HepG2 (cell line): Measurements from ENCODE around the gene GBGT1. TPM values are rescaled to one million over a fixed set of nuclear protein-coding genes. Genes with fewer than 3 reads are reported as not detected.

Source experiments
- ATAC-seq: fragments of 200-7000 bp; cut with Tn5 transposase; 3 replicates; pipeline ENCODE4 v1.9.1; 2020; ENCODE audit warnings: mild to moderate bottlenecking, moderate library complexity
- BruUV-seq: library from RNA; stranded (reverse); fragments of 400-500 nt; replicated peaks from 2 replicates; lab custom pipeline; 2021; lab: Mats Ljungman, UMichigan
- CTCF ChIA-PET: fragments of 300-600 bp; formaldehyde crosslinking; extraction: SDS; loops from one replicate; lab custom pipeline; 2021; ENCODE audit warnings: low total read pairs, inconsistent platforms, low intra/inter-chr PET ratio; lab: Yijun Ruan, JAX
- POLR2A ChIA-PET: fragments of 350-600 bp; sonication (Branson Sonifier 250); formaldehyde crosslinking; loops from one replicate; lab custom pipeline; 2020; ENCODE audit warnings: antibody characterized with exemption, inconsistent platforms; lab: Yijun Ruan, JAX
- DNase-seq: peaks from one replicate; pipeline ENCODE4 v3.0.0-alpha.2; 2015; ENCODE audit warnings: low spot score
- FAIRE-seq: peaks from 3 replicates; lab custom pipeline; 2011; peaks lifted over from hg19 to GRCh38; lab: Jason Lieb, UNC
- H2AFZ ChIP-seq: one replicate; pipeline ENCODE4 v1.6.1; 2011; ENCODE audit warnings: low read length, inconsistent platforms
- H3K27ac ChIP-seq: fragments of 300-600 bp; 3 replicates; pipeline ENCODE4 v1.8.0; 2011; ENCODE audit warnings: mixed run types, mild to moderate bottlenecking, mixed read lengths, low read length, inconsistent platforms; ENCODE audit not compliant: insufficient read depth; ENCODE audit errors: extremely low read length
- H3K27me3 ChIP-seq, 2 experiments: fragments of 200-600 bp in 1 of 2; 2 replicates in 1 of 2; 3 replicates in 1 of 2; pipeline versions ENCODE4 v1.6.0 to v1.8.0; 2011; ENCODE audit warnings: low read length in 2 of 2, mild to moderate bottlenecking in 2 of 2, moderate library complexity in 2 of 2, inconsistent platforms in 1 of 2; ENCODE audit not compliant: insufficient read depth in 2 of 2, control insufficient read depth in 1 of 2
- H3K36me3 ChIP-seq, 2 experiments: fragments of 200-600 bp in 1 of 2; replicated peaks in 1 of 2; 2 replicates in 1 of 2; 3 replicates in 1 of 2; pipeline versions ENCODE4 v1.5.1 to v1.8.0; 2011; ENCODE audit warnings: low read length in 2 of 2, inconsistent platforms in 1 of 2; ENCODE audit not compliant: insufficient read depth in 2 of 2, control insufficient read depth in 1 of 2
- H3K4me1 ChIP-seq: 2 replicates; pipeline ENCODE4 v1.5.1; 2012; ENCODE audit warnings: low read length, inconsistent platforms; ENCODE audit not compliant: insufficient read depth
- H3K4me2 ChIP-seq: 2 replicates; pipeline ENCODE4 v1.6.0; 2011; ENCODE audit warnings: low read depth, low read length, inconsistent platforms
- H3K4me3 ChIP-seq, 3 experiments: fragments of 200-600 bp in 1 of 3; sonication (generic), shearing (Covaris generic) in 1 of 3; replicated peaks in 1 of 3; 2 replicates each; pipeline ENCODE4 v1.5.1; 2011 to 2016; ENCODE audit warnings: low read length in 3 of 3, inconsistent platforms in 2 of 3, low read depth in 2 of 3, mild to moderate bottlenecking in 2 of 3, control low read depth in 1 of 3, mixed read lengths in 1 of 3; ENCODE audit not compliant: insufficient read depth in 1 of 3
- H3K79me2 ChIP-seq: one replicate; pipeline ENCODE4 v1.6.1; 2011; ENCODE audit warnings: low read length, inconsistent platforms; ENCODE audit not compliant: insufficient read depth
- H3K9ac ChIP-seq: 2 replicates; pipeline ENCODE4 v1.6.0; 2011; ENCODE audit warnings: mild to moderate bottlenecking, low read depth, low read length, inconsistent platforms; ENCODE audit not compliant: insufficient read depth
- H3K9me3 ChIP-seq: 2 replicates; pipeline ENCODE4 v1.5.1; 2012; ENCODE audit warnings: mild to moderate bottlenecking, low read length
- H4K20me1 ChIP-seq: 2 replicates; pipeline ENCODE4 v1.6.0; 2011; ENCODE audit warnings: inconsistent platforms, mild to moderate bottlenecking, low read length, moderate library complexity; ENCODE audit not compliant: insufficient read depth
- ARHGAP35 ChIP-seq: sonication (generic); formaldehyde crosslinking; IDR thresholded peaks from 2 replicates; pipeline ENCODE4 v1.9.0; 2022; ENCODE audit warnings: mild to moderate bottlenecking, inconsistent platforms, moderate library complexity, missing genetic modification reagents, borderline replicate concordance
- GTF2F1 ChIP-seq: fragments of 150-350 bp; IDR thresholded peaks from 2 replicates; pipeline ENCODE4 v1.6.1; 2014; ENCODE audit warnings: low read length
- KDM3A ChIP-seq: IDR thresholded peaks from 2 replicates; pipeline ENCODE4 v1.6.1; 2018; ENCODE audit warnings: low read depth, missing compliant biosample characterization
- MIER3 ChIP-seq: IDR thresholded peaks from 2 replicates; pipeline ENCODE4 v1.6.1; 2016; ENCODE audit warnings: missing compliant biosample characterization, borderline replicate concordance
- RBAK ChIP-seq: sonication (generic); formaldehyde crosslinking; IDR thresholded peaks from 2 replicates; pipeline ENCODE4 v1.5.1; 2020; ENCODE audit warnings: mild to moderate bottlenecking, missing genetic modification reagents
- RBM39 ChIP-seq: fragments of 200-400 bp; formaldehyde crosslinking; IDR thresholded peaks from one replicate; pipeline ENCODE4 v1.6.1; 2018; ENCODE audit warnings: antibody characterized with exemption, mild to moderate bottlenecking, low read depth, low read length; ENCODE audit not compliant: poor library complexity, severe bottlenecking
- ZBTB7A ChIP-seq: sonication (generic); formaldehyde crosslinking; IDR thresholded peaks from 2 replicates; pipeline ENCODE4 v1.8.0; 2022; ENCODE audit warnings: mild to moderate bottlenecking, missing genetic modification reagents
- ZEB1 ChIP-seq: IDR thresholded peaks from 2 replicates; pipeline ENCODE4 v1.6.1; 2012; ENCODE audit warnings: mild to moderate bottlenecking, low read depth, inconsistent platforms; ENCODE audit not compliant: insufficient replicate concordance
- ZFP37 ChIP-seq: sonication (generic); formaldehyde crosslinking; IDR thresholded peaks from 2 replicates; pipeline ENCODE4 v1.4.0; 2020; ENCODE audit warnings: missing genetic modification reagents, borderline replicate concordance
- ZNF20 ChIP-seq: sonication (generic); formaldehyde crosslinking; IDR thresholded peaks from 2 replicates; pipeline ENCODE4 v1.4.0; 2020; ENCODE audit warnings: mild to moderate bottlenecking, moderate library complexity, missing genetic modification reagents
- ZNF773 ChIP-seq: sonication (generic); formaldehyde crosslinking; IDR thresholded peaks from 2 replicates; pipeline ENCODE4 v1.4.0; 2020; ENCODE audit warnings: missing genetic modification reagents, borderline replicate concordance
- ZNF775 ChIP-seq: sonication (generic); formaldehyde crosslinking; IDR thresholded peaks from 2 replicates; pipeline ENCODE4 v1.4.0; 2020; ENCODE audit warnings: missing genetic modification reagents, mild to moderate bottlenecking, moderate library complexity, borderline replicate concordance
- WGBS: methylation state at CpG from one replicate; pipeline ENCODE4 v1.1.6; 2017; ENCODE audit warnings: low lambda C conversion rate; 5-methylcytosine and 5-hydroxymethylcytosine counted together
- in situ Hi-C: cut with HindIII; loops from 2 replicates; pipeline ENCODE4 v1.10.0; 2017; ENCODE audit warnings: low pct_unique_long_range_greater_than_20kb; ENCODE audit not compliant: extremely low pct_ligation_motif_present
- intact Hi-C: fragments of 100-400 bp; cut with micrococcal nuclease; formaldehyde crosslinking; loops from one replicate; pipeline ENCODE4 v1.10.0; 2022; ENCODE audit not compliant: unreplicated experiment
- polyA plus RNA-seq, 8 experiments: library from polyadenylated mRNA; depleted of rRNA in 3 of 8; stranded (reverse) in 7 of 8; unstranded in 1 of 8; fragments of >200 nt; fragmentation: Illumina TruSeq in 4 of 8; extraction: Trizol in 4 of 8; gene quantifications; 2 replicates each; pipeline versions ENCODE4 v1.2.1 to v1.2.3, GENCODE V29; 2011 to 2016; ENCODE audit warnings: low read depth in 4 of 8, missing spikeins in 1 of 8, mixed read lengths in 1 of 8; ENCODE audit not compliant: insufficient read depth in 1 of 8
- total RNA-seq, 5 experiments: library from RNA; depleted of rRNA; stranded (reverse); fragments of >200 nt; fragmentation: Illumina TruSeq; extraction: Trizol; gene quantifications; 2 replicates each; pipeline ENCODE4 v1.2.3, GENCODE V29; 2016; ENCODE audit warnings: low read depth in 1 of 5
- TF ChIP-seq, protein P1 (sequence below): IDR thresholded peaks from 2 replicates; pipeline ENCODE4 v1.6.1; 2016
- TF ChIP-seq, protein P2 (sequence below): sonication (generic); formaldehyde crosslinking; conservative IDR thresholded peaks from 2 replicates; pipeline ENCODE4 v1.4.0; 2020; ENCODE audit warnings: missing genetic modification reagents
- TF ChIP-seq, protein P3 (sequence below): IDR thresholded peaks from 2 replicates; pipeline ENCODE4 v1.6.1; 2016; ENCODE audit warnings: low read depth

GBGT1 gene
- total and polyA plus RNA-seq, 2 of the 13 experiments (the other 11 are each of a cell fraction or from before 2014, with no cell fraction given), result not detected

DNA sequence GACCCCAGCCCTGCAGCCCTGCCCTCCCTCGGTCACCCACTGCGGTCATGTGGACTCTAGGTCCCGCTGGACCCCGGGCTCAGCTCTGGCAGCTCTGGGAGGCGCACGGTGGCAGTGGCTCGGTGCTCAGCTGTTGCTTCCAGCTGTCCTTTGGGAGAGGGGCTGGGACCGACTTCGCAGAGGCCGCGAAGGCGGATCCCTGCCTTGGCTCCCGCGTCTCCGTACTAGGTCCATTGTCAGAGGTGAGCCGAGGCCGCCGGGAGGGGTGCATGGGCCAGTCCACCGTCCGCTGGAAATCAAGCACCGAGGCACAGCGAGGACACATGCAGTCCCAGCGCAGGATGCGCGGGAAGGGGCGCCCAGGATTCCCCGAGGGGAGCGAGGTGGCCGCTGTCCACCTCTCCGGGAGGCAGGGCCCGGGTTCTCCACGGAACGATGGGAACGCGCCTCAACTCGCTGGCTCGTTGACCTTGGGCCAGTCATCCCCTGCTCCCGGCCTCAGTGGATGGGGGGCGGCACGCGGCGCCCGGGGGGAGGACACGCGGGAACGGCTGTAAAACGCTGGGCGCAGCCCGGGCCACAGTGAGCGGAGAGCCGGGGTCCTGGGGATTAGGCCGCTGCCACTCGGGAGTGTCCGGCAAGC, 732 bp downstream of the GBGT1 start:
- Histone ChIP-seq H3K79me2 (no peaks in the 10 kb centered on the region), H3K27ac (no peak overlapping the region), H3K9ac (no peak overlapping the region), H2AFZ (no peak overlapping the region), H3K36me3 (no peaks in the 10 kb centered on the region)
- in situ Hi-C loops (no loop called here), intact Hi-C loops (no loop called here)
- CTCF ChIA-PET, result no interaction called here
- FAIRE-seq (no peak), ATAC-seq (no peak)
- TF ChIP-seq ARHGAP35 (no peak), KDM3A (no peak), ZNF20 (no peak)
- TF ChIP-seq, all 625 proteins: peak for 0
- no peaks in the 10 kb centered on the region for H4K20me1 ChIP-seq
- BruUV-seq, result no TSS peak
- POLR2A ChIA-PET, result no interaction called here
- H3K4me1 ChIP-seq, result no peaks in the 10 kb centered on the region
- 47% methylated on average over 16 of the region's 54 CpGs for WGBS
- no peak overlapping the region for H3K4me2 ChIP-seq
- H3K9me3 ChIP-seq, result no peaks in the 10 kb centered on the region
- no peak overlapping the region for H3K4me3 ChIP-seq
- DNase-seq, result no peak
- peaks cover 0 to 14% of the 10 kb centered on the region in 2 experiments; a peak in 3 of 5 replicates for H3K27me3 ChIP-seq

DNA sequence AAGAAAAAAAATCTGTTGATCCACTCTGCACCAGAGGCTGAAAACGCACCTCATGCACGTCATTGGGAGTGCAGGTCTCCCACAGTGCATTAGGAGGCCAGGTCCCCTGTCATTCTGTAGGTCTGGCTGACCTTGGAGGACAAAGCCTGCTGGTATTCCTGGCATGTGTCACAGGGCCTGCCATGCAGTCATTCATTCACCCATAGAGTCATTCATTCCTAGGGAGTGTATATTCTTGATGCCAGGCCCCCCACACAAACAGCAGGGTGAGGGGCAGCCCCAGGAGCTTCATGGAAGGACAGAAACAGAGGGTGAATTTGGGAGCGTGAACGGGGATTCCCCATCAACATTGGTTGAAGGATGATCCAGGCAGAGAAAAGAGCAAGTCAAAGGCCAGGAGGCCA, 2.2 kb downstream of the GBGT1 start:
- CTCF ChIA-PET, result interaction anchor here (0.8 to 1.9 kb wide), 2 partner anchors 14 to 59 kb away, joined by 3 to 5 read pairs; no protein-coding TSS in a partner anchor
- TF ChIP-seq RBAK (CRISPR knock-in tag) (no peak), ZNF773 (no peak), MIER3 (CRISPR knock-in tag) (no peak), ZNF775 (no peak), GTF2F1 (no peak), RBM39 (no peak), ZEB1 (no peak), ZBTB7A (no peak), ZFP37 (no peak)
- TF ChIP-seq, protein P1, sequence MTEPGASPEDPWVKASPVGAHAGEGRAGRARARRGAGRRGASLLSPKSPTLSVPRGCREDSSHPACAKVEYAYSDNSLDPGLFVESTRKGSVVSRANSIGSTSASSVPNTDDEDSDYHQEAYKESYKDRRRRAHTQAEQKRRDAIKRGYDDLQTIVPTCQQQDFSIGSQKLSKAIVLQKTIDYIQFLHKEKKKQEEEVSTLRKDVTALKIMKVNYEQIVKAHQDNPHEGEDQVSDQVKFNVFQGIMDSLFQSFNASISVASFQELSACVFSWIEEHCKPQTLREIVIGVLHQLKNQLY (CRISPR knock-in tag), result no peak
- TF ChIP-seq, protein P2, sequence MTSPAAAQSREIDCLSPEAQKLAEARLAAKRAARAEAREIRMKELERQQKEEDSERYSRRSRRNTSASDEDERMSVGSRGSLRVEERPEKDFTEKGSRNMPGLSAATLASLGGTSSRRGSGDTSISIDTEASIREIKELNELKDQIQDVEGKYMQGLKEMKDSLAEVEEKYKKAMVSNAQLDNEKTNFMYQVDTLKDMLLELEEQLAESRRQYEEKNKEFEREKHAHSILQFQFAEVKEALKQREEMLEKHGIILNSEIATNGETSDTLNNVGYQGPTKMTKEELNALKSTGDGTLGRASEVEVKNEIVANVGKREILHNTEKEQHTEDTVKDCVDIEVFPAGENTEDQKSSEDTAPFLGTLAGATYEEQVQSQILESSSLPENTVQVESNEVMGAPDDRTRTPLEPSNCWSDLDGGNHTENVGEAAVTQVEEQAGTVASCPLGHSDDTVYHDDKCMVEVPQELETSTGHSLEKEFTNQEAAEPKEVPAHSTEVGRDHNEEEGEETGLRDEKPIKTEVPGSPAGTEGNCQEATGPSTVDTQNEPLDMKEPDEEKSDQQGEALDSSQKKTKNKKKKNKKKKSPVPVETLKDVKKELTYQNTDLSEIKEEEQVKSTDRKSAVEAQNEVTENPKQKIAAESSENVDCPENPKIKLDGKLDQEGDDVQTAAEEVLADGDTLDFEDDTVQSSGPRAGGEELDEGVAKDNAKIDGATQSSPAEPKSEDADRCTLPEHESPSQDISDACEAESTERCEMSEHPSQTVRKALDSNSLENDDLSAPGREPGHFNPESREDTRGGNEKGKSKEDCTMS (CRISPR knock-in tag), result no peak
- TF ChIP-seq, protein P3, sequence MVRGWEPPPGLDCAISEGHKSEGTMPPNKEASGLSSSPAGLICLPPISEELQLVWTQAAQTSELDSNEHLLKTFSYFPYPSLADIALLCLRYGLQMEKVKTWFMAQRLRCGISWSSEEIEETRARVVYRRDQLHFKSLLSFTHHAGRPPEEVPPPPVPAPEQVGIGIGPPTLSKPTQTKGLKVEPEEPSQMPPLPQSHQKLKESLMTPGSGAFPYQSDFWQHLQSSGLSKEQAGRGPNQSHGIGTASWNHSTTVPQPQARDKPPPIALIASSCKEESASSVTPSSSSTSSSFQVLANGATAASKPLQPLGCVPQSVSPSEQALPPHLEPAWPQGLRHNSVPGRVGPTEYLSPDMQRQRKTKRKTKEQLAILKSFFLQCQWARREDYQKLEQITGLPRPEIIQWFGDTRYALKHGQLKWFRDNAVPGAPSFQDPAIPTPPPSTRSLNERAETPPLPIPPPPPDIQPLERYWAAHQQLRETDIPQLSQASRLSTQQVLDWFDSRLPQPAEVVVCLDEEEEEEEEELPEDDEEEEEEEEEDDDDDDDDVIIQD (CRISPR knock-in tag), result no peak

More for the DNA sequence above, 2.2 kb downstream of the GBGT1 start:
- in situ Hi-C loops, result no loop called here
- Histone ChIP-seq H3K27ac (no peak overlapping the region), H3K4me1 (no peaks in the 10 kb centered on the region), H4K20me1 (no peaks in the 10 kb centered on the region), H3K27me3 (peaks cover 0 to 14% of the 10 kb centered on the region in 2 experiments; a peak in 2 of 5 replicates), H3K79me2 (no peaks in the 10 kb centered on the region), H3K36me3 (no peaks in the 10 kb centered on the region), H3K4me3 (no peak overlapping the region), H3K4me2 (no peak overlapping the region), H3K9me3 (no peaks in the 10 kb centered on the region), H3K9ac (no peak overlapping the region), H2AFZ (no peak overlapping the region)
- 40% methylated on average over 4 of the region's 4 CpGs for WGBS
- POLR2A ChIA-PET, result no interaction called here
- intact Hi-C loops, result no loop called here
- no peak for DNase-seq
- no peak for FAIRE-seq
- no peak for ATAC-seq
- no TSS peak for BruUV-seq
